GM19324 (cell line): ENCODE results near the gene TRIM36.

Source experiments
- ATAC-seq: cut with Tn5 transposase; IDR thresholded peaks from one replicate; pipeline ENCODE4 v1.9.1; 2021; ENCODE audit warnings: mild to moderate bottlenecking, moderate library complexity; ENCODE audit not compliant: unreplicated experiment, low FRiP score

TRIM36 gene, protein sequence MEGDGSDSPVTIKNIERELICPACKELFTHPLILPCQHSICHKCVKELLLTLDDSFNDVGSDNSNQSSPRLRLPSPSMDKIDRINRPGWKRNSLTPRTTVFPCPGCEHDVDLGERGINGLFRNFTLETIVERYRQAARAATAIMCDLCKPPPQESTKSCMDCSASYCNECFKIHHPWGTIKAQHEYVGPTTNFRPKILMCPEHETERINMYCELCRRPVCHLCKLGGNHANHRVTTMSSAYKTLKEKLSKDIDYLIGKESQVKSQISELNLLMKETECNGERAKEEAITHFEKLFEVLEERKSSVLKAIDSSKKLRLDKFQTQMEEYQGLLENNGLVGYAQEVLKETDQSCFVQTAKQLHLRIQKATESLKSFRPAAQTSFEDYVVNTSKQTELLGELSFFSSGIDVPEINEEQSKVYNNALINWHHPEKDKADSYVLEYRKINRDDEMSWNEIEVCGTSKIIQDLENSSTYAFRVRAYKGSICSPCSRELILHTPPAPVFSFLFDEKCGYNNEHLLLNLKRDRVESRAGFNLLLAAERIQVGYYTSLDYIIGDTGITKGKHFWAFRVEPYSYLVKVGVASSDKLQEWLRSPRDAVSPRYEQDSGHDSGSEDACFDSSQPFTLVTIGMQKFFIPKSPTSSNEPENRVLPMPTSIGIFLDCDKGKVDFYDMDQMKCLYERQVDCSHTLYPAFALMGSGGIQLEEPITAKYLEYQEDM

DNA sequence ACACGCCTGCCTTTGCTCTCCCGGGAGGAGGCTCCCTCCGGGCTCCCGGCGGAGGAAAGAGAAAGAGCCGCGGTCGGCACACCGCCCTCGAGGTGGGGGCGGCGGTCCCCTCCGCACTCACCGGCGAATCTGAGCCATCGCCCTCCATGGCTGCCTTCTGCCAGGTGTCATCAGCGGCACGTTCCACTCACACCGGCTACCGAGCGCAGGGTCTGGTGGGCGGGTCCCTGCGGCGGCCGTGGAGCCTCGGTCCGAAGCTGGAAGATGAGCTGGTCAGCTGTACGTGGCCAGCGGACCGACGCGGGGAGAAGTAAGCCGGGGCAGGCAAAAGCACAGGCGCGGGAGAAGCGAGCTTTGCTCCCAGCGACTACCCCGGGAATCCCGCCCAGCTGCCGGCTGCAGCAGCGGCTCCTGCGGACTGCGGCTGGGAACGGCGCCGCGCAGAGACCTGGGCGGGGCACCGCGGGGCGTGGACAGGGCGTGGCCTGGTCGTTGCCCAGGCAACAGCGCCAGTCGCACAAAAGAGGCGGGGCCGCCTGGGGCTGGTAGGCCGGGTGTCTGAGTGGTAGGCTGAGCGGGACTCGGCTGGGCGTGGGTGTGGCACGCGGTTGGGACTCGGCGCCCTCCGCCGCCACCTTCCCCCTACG, at the start of gene TRIM36:
Gene TRIM36, minus strand, starts transcription at position 422 of the 647 bp plus-strand sequence. Its CDS starts 274 bp downstream, at position 148.
- ATAC-seq = peak; percentile 99

DNA sequence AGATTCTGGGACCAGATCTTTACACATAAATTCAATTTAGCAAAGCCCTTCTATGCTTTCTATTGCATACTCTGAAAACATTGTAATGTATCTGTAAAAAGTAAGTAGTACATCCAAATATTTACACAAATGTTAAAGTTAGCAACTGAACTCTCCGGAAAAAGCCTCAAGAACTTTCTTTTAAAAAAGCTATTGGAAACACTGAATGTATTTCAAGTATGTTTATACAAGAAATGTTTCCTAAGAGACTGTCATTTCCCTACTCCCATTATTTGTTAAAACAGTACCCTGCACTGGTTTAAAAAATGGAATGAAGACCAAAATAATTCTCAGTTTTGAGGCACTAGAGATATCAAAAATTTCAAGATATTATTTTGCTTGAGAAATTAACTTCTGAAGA, 44.8 kb upstream of the TRIM36 start:
- ATAC-seq = no peak

DNA sequence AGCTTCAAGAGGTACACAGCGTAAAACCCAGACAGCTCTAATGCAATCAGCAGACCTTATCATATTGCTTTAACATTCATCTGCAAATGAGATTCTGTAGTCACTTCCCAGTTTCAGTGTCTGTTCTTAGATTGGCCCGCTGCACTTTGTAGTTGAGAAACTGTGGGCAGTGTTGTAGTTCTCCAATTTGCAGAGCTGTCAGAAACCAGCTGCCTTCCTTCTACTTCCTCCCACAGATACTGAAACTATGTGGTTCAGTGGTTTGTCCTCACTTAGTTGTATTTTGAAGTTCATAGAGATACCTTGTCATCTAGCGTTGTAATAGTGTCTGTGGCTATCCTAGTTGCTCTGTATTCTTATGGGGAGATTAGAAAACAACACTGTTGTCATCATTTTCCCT, 39.6 kb upstream of the TRIM36 start:
- ATAC-seq = peak; percentile 100

DNA sequence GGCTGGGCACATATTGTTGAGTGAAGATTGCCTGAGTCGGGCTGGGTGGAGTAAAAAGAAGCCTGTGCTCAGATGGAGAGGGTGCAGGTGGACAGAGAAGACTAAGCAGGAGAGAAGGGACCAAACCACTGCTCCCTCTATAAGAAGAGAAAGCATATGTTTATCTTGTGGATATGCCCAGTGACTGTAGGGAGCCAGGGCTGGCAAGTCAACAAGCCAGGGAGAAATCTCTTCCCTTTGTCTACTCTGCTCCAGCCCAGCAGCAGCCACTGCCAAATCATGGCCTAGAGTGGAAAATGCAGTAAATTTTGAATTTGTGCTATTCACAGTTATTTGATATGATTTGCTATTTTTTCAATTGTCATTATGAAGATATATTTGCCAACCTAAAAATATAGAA, 33.2 kb upstream of the TRIM36 start:
- ATAC-seq = no peak

DNA sequence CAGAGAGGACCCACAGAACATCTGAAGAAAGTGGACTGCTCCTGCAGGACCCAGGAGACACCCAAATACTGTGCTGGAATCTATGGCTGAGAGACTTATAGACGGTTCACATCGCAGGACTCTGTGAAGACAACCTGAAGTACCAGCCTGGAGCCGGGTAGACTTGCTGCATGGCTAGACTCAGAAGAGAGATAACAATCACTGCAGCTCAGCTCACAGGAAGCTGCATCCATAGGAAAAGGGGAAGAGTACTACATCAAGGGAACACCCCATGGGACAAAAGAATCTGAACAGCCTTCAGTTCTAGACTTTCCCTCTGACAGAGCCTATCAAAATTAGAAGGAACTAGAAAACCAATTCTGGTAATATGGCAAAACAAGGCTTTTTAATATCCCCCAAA, 26.5 kb upstream of the TRIM36 start:
- no peak for ATAC-seq

DNA sequence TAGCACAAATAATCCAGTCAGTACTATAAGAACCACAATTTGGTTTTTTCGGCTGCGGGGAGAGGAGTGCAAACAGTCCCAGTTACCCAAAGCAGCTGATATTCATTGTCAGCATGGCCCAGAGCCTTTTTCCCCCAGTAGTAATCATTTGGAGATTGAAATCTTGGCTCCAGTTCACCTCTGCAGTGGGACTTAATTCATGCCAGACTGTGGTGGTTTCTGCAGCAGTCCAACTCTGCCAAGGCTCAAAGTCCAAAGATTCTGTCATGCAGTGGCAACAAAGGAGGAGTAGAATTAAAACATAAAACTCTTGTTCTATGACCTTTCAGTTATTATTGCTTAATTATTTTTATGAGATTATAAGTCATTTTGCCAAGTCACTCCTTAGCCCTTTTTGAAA, 25.0 kb upstream of the TRIM36 start:
- no peak for ATAC-seq

DNA sequence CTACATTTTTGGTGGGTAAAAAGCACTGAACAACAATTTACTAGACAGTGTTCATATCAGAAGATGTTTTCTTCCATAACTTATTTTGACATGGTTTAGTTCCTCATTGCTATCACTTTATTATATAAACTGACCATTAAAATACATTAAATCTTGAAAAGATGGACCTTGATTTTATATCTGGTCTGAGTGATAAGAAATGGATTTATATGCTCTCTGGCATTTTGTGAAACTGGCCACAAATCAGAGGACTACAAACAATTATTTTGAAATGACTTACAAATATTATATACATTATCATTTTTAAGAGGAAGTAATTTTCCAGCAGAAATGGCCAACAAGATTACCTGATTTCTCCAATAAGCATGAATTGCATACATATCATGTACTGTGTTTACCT, 23.6 kb upstream of the TRIM36 start:
- ATAC-seq = no peak

DNA sequence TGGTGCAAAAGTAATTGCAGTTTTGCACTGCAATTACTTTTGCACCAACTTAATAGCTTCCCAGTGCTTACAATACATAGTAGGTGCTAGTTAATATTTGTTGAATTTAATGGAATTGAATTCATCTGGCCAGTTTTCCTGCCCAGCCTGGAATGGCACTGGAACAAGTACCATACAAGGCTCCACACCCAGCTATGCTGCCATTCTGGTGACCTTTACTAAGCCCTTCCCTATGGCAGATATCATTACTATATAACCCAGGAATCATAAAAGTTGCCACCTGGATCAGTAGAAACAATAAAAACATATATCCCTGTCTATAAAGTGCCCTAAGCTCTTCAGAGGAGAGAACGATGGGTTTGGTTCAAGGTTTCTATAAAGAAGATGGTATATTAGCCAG, 22.4 kb upstream of the TRIM36 start:
- no peak for ATAC-seq

DNA sequence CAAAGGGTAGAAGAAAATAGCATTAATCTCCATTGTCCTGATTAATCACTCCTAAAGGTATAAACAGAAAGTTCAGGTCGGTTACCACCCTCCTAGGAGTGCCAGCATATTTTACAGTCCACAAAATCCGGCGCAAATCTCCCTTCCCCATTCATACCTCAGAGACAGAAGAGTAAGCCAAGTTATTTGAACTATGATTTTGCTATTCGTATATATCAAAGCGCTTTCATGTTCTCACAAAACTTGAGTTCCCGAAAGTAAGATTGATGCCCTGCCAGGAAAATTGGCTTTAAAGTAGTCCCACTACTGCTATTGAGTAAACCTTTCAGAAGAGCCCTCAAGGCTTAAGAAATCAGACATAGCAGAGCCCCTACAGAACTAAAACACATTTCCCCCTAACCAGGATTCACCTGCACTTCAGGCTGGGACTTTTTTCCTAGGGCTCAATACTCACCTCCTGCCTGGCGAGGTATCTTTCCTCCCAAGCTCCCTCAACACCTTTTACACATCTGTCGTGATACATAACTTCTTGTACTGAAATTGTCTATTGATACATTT, 21.8 kb upstream of the TRIM36 start:
- ATAC-seq = no peak

DNA sequence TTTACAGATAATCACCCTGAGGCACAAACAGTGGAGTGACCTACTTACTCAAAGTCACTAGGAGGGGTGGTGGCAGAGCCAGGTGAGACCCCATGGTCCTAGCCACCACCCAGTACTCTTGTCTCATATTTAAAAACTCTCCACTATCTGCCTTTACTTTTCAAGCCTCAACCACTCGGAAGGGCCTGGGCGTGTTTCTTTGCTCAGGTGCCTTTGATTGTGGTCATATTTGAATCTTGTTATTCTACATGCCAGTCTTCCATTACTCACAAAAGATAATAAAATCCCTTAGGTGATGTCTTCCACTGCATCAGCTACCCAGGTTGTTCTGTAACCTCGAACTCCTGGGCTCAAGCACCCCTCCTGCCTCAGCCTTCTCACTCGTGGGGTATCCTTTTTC, 20.7 kb upstream of the TRIM36 start:
- no peak for ATAC-seq

DNA sequence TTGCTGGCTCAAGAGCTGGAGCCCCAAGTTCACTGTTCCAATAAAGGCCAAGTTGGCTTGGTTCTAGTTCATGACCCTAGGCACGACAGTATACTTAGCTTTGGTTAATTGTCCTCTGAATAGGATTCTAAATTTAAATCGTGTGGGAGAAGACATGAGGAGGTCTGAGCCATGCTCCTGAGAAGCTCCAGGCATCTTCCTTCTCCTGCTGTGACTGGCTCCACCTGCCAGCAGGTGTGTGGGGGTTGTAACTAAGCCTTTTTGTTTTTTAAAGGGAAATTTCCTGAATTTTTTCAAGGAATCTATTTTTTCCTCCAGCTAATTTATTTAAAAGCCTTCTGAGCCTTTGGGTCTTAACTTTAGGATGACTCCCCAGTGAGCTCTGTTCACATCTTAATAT, 20.2 kb upstream of the TRIM36 start:
- ATAC-seq = no peak

DNA sequence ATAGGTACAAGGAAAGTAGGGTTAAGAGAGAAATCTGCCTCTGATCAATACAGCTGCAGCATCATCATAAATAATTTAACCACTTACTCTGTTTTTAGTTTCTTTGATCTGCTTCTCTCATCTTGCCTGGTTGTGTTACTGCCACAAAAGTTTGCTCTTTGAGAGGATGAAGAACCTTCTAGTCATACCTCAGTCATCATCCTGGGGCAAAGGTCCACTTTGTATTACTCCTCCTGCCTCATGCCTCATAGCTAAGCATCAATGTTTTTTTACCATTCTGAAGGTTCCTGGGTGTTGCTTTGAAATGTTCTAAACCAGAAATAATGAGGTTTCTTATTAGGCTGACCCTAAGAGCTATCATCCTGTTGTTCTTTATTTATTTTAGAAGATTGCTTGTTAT, 17.1 kb upstream of the TRIM36 start:
- ATAC-seq = no peak

DNA sequence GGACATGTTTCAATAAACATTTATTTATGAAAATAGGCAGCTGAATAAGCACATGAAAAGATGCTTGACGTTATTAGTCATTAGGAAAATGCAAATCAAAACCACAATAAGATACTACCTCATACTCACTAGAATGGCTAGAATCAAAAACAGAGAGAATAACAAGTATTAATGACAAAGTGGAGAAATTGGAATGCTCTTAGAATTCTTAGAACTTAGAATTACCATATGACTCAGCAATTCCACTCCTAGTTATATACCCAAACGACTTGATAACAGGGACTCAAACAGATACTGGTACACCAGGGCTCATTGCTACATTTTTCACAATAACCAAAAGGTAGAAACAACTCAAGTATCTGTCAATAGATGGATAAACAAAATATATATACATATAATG, 15.1 kb upstream of the TRIM36 start:
- no peak for ATAC-seq

DNA sequence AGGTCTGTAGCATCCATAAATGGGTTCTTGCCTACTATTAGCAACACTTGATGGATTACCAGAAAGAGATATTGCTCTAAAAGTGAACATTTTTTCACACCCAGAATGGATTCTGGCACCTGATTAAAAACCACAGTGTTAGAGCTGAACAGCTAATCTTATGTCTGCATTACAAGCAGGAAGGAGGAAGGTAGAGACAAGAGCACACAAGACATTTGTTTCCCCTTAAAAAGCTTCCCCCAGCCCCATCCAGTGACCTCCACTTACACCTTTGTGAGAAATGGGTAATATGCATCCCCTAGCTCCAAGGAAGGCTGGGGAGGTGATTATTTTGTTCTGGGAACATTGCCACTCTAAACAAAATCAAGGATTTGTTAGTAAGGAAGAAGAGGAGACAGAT, 12.0 kb upstream of the TRIM36 start:
- no peak for ATAC-seq

DNA sequence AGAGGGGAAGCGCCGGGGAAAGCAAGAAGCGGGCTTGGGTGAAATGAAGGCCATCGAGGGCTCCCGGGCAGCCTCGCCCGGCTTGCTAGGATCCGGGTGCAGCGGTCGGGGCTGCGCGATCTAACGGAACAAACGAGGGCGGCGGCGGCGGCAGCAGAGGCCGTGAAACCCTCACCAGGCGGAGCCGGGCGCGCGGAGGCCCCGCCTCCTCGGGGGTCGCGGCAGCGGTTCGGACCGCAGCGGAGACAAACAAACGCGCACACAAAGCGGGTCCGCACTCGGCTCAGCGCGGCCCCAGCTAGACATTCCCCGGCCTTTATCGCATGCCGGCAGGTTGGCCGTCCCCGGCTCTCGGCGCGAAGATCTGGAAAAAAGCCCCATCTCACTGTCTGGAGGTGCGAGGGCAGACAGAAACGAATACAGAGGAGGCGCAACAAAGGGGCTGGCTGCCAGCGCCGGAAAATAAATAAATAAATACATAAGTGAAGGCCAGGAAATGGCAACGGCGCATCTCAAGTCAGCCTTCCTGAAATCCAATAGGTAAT, 10.5 kb upstream of the TRIM36 start:
- ATAC-seq = no peak

DNA sequence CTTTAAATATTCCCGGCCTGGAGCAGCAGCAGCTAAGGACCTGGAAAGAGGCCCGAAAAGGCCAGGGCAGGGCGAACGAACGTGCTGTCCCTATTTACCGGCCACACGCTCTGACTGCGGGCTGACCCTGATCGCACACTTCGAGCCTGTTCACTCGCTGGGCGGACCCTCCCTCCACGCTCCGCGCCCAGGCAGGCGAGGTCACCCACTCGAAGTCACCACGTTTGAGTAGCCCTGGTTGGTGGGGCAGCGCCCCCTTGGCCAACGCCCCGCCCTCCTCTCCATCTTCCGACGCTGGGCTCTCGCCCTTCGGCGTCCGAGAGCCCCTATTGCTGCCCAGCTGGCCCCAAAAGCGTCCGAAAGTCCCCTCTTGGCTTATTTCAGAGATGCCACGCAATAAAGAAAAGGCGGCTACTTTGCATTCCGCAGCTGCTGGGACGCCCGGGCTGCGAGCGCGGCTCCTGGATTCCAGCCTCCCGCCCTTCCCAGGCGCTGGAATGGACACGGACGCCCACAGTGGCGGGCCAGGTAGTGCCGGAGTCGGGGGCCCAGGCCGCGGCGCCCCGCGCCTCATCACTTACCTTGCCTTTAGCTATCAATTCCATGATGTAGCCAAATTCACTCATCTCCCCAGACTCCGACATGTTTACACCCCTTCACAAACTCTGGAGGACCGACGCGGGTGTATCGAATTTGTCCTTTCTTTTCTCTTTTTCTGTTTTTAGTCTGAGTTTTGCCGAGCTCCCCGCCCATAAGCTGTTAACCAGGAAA, 9.9 kb upstream of the TRIM36 start:
- no peak for ATAC-seq

DNA sequence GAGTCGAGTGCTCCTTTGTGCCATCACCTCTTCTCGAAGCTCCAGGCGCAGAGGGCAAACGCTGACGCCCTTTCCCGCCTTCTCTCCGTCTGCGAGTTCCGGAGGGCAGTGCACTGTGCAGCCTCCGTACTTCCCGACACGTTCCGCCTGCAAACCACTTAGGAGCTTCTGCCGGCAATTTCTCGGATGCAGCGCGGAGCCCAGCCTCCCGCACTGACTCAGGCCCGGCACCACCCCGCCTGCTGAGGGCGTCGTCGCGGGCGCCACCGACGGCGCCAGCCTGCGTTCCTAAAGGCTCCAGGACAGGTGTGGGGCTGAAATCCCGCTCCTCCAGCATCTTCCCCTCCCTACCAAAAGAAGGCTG, 9.3 kb upstream of the TRIM36 start:
- ATAC-seq = no peak

DNA sequence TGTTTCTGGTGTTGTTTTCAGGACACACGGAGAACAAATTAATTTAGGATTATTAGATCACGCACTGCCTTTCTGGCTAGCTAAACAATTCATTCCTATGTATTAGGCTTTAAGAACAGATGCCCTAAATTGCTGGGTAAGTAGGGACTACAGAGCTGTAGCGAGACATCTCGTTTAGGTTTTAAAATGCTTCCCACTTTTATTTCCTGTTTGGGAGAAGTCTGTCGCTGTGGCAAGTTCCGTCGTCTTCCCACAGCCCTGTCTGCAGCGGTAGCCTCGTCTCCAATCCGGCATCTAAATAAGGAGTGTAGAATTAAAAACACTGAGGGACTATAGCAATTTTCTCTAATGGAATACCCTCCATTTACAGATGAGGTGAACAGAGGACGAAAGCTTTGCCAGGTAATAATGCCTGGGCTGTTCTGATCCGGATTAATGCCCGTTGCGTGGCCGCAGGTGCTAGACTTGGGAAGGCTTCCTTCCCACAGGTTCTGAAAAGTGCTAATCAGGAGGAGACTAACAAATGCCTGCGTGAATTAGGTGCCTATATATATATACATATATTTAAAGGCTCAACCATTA, 1.3 kb upstream of the TRIM36 start:
- no peak for ATAC-seq

DNA sequence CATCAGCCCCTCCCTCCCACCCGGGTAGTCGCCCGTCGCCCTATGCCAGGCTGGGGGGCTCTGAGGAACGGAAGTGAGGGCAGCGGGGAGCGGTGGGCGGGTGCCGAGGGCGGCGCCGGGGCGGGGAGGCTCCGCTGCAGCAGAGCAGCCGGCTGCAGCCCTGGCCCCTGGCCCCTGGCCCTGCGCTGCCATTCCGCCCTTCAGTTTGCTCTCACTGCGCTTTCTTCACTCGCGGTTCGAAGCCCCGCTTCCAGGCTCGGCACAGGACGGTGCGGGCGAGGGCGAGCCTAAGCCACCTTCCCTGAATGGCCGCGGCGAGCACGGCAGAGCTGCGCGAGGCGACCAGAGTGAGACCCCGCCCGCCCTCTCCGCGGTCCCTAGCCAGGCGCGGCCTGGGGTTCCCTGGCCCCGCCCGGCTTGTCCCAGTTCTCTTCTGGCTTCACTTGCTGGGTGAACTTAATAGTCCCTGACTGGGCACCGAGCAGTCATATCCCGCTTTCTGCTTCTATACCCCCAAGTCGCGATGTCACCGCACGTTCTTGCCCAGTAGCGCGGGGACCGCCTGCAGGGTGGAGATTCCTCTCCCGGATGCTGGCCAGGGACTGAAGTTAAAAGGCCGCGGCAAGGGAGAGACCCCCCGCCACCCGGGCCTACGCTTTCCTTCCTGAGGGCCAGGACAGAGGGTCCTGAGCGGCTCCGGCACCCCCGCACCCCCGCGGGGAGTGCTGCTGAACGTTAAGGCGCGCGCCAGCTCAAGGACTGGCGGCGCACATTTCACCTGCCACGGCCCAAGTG, 623 bp upstream of the TRIM36 start:
- peak; percentile 69 for ATAC-seq
